ENCODE results near the gene PPP1R36.

DNA sequence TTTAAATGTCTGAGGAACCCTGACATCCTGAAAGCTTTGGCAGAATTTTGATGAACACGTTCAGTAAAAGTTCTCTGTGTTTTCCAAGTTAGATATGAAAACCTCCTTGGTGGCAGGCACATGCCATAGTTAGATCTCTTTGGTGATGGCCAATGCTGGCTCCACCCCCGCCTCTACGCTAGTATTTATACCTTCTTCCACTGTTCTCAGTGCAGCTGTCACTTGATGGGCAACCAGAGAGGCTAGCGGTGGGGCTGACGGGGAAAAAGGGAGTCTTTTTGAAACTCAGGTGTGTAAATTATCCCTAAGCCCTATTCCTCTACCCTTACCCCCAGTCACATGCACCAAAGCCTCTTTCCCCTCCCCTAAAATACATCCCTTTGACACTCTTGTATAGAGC is 32.1 kb downstream of the PPP1R36 start:
- TF ChIP-seq SUZ12 (IDR thresholded peaks at IDR 0.05) (no peak), ZNF384 (IDR thresholded peaks at IDR 0.05) (no peak), HDGF (IDR thresholded peaks at IDR 0.05; ENCODE audit: borderline replicate concordance) (no peak), SP1 (IDR thresholded peaks at IDR 0.05) (no peak), NFRKB (IDR thresholded peaks at IDR 0.05) (no peak)

Measured in HEK293T (cell line).